ENCODE measurements around the gene SIPA1.

GRCh38 chr11:65606876-65607613 lies 30.9 kb upstream of the SIPA1 start:
- TF ChIP-seq POLR2A (IDR thresholded peaks at IDR 0.05; ENCODE audit: low read depth) (no peak), EP300 (IDR thresholded peaks at IDR 0.05) (peak; percentile 58)
- TF ChIP-seq, protein P1, sequence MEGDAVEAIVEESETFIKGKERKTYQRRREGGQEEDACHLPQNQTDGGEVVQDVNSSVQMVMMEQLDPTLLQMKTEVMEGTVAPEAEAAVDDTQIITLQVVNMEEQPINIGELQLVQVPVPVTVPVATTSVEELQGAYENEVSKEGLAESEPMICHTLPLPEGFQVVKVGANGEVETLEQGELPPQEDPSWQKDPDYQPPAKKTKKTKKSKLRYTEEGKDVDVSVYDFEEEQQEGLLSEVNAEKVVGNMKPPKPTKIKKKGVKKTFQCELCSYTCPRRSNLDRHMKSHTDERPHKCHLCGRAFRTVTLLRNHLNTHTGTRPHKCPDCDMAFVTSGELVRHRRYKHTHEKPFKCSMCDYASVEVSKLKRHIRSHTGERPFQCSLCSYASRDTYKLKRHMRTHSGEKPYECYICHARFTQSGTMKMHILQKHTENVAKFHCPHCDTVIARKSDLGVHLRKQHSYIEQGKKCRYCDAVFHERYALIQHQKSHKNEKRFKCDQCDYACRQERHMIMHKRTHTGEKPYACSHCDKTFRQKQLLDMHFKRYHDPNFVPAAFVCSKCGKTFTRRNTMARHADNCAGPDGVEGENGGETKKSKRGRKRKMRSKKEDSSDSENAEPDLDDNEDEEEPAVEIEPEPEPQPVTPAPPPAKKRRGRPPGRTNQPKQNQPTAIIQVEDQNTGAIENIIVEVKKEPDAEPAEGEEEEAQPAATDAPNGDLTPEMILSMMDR (IDR thresholded peaks at IDR 0.05) = no peak
